GM12891 (cell line): ENCODE measurements around the gene LHFPL6.

Experiments used
- PAX5 ChIP-seq: IDR thresholded peaks from 2 replicates; pipeline ENCODE4 v1.6.1; 2011; ENCODE audit warnings: low read length, moderate library complexity, mild to moderate bottlenecking; ENCODE audit not compliant: insufficient read depth, severe bottlenecking
- POLR2A ChIP-seq: IDR thresholded peaks from 2 replicates; pipeline ENCODE4 v1.6.1; 2011; ENCODE audit warnings: low read depth, low read length, control low read depth
- POLR2AphosphoS5 ChIP-seq: IDR thresholded peaks from 2 replicates; pipeline ENCODE4 v1.6.1; 2011; ENCODE audit warnings: low read depth, low read length, control low read depth
- TAF1 ChIP-seq: IDR thresholded peaks from 2 replicates; pipeline ENCODE4 v1.6.1; 2011; ENCODE audit warnings: low read depth, low read length, control low read depth

- TF ChIP-seq POLR2A (no peak), POLR2AphosphoS5 (no peak), TAF1 (no peak), PAX5 (no peak)
These were observed 15.9 kb downstream of the LHFPL6 start for GRCh38 chr13:39586958-39587605.
